ENCODE measurements around the gene DNAH6.

DNA sequence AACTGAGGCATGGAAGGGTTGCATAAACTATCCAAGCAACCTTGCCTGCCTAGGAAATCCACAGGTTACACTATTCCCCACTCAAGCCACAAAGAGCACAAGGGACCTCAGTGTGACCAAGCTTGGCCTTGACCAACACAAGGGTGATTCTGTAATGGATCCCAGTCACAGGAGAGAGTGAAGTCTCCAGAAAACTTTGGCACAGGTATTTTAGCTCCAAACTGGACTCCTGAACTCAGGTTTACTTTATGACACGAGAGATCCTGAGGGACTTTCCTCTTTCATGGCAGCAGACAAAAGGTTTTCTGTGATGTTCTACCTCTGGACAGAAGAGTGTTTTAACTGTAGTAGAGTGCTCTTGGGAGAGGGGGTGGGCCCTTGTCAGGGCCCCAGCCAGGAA, 195.4 kb downstream of the DNAH6 start:
- TF ChIP-seq CBX5 (IDR thresholded peaks at IDR 0.05; ENCODE audit: low read depth) (no peak), POLR2A (IDR thresholded peaks at IDR 0.05; ENCODE audit: low read depth, low read length) (no peak)

Measured in GM12878 (cell line).